ENCODE data around the gene LSAMP. TPM values are rescaled to one million over a fixed set of nuclear protein-coding genes. Genes with fewer than 3 reads are reported as not detected.

LSAMP gene
- total and polyA plus RNA-seq, 2 experiments from 2014 or later, result 2.0 to 2.9 TPM

GRCh38 chr3:116145613-116146012 lies 299.7 kb downstream of the LSAMP start:
- H3K27ac ChIP-seq (ENCODE audit: low read depth), result no peak overlapping the region
- Mint-ChIP-seq H3K27me3 (ENCODE audit: insufficient read depth, low read depth, poor library complexity) (no peaks in the 10 kb centered on the region), H3K4me3 (no peak overlapping the region), H3K36me3 (ENCODE audit: low read depth) (peaks cover 13% of the 10 kb centered on the region), H3K9me3 (peaks cover 13% of the 10 kb centered on the region), H3K27ac (no peak overlapping the region), H3K4me1 (peaks cover 26% of the 10 kb centered on the region)
- H3K9me2 ChIP-seq (ENCODE audit: insufficient read depth), result no peaks in the 10 kb centered on the region
- no peaks in the 10 kb centered on the region for H3F3A ChIP-seq (replicated peaks; ENCODE audit: low read depth)
- peaks cover 24% of the 10 kb centered on the region for H3K4me1 ChIP-seq (ENCODE audit: insufficient read depth)
- no peaks in the 10 kb centered on the region for H3K79me2 ChIP-seq (replicated peaks; ENCODE audit: insufficient read depth)
- no peak overlapping the region for H3K4me3 ChIP-seq
- H3K4me2 ChIP-seq, result no peak overlapping the region
- TF ChIP-seq ZNF114 (CRISPR knock-in tag; IDR thresholded peaks at IDR 0.05) (no peak), REST (IDR thresholded peaks at IDR 0.05; ENCODE audit: unreplicated experiment) (no peak), STAT1 (IDR thresholded peaks at IDR 0.05; ENCODE audit: unreplicated experiment) (no peak), CTCF (conservative IDR thresholded peaks at IDR 0.05; ENCODE audit: low read depth in 2 of 2) (no peak), ZNF331 (CRISPR knock-in tag; IDR thresholded peaks at IDR 0.05; ENCODE audit: low read depth) (no peak), POLR2AphosphoS5 (IDR thresholded peaks at IDR 0.05; ENCODE audit: low read depth) (no peak)
- H3K36me3 ChIP-seq (ENCODE audit: insufficient read depth), result 0 out of 2 replicates have a peak, but pooled peaks cover 5% of the 10 kb centered on the region
- no peaks in the 10 kb centered on the region for H4K20me1 ChIP-seq (replicated peaks; ENCODE audit: insufficient read depth)
- ATAC-seq (no peak), DNase-seq (ENCODE audit: low spot score) (no peak)
- no peak overlapping the region for H2AFZ ChIP-seq
- H3K27me3 ChIP-seq (ENCODE audit: insufficient read depth), result no peaks in the 10 kb centered on the region

- no peak overlapping the region for H3K4me2 ChIP-seq
- Mint-ChIP-seq H3K9me3 (peaks cover 13% of the 10 kb centered on the region), H3K36me3 (ENCODE audit: low read depth) (peaks cover 13% of the 10 kb centered on the region), H3K4me1 (peaks cover 4% of the 10 kb centered on the region; the same call in 1 of the 3 replicates), H3K27me3 (ENCODE audit: insufficient read depth, low read depth, poor library complexity) (no peaks in the 10 kb centered on the region), H3K27ac (no peak overlapping the region), H3K4me3 (no peak overlapping the region)
- H3K9me2 ChIP-seq (ENCODE audit: insufficient read depth), result no peaks in the 10 kb centered on the region
- no peaks in the 10 kb centered on the region for H3K4me1 ChIP-seq (ENCODE audit: insufficient read depth)
- H3K27me3 ChIP-seq (ENCODE audit: insufficient read depth), result no peaks in the 10 kb centered on the region
- H2AFZ ChIP-seq, result no peak overlapping the region
- TF ChIP-seq ETS1 (IDR thresholded peaks at IDR 0.05) (no peak), CTCF (conservative IDR thresholded peaks at IDR 0.05; ENCODE audit: low read depth in 2 of 2) (no peak), REST (IDR thresholded peaks at IDR 0.05; ENCODE audit: unreplicated experiment) (no peak), STAT1 (IDR thresholded peaks at IDR 0.05; ENCODE audit: unreplicated experiment) (no peak)
- H3F3A ChIP-seq (replicated peaks; ENCODE audit: low read depth), result no peaks in the 10 kb centered on the region
- H3K36me3 ChIP-seq (ENCODE audit: insufficient read depth), result 0 out of 2 replicates have a peak, but pooled peaks cover 5% of the 10 kb centered on the region
- no peak for ATAC-seq
- H3K79me2 ChIP-seq (replicated peaks; ENCODE audit: insufficient read depth), result no peaks in the 10 kb centered on the region
- no peak for DNase-seq (ENCODE audit: low spot score)
- H3K4me3 ChIP-seq, result no peak overlapping the region
- no peak overlapping the region for H3K27ac ChIP-seq (ENCODE audit: low read depth)
- H4K20me1 ChIP-seq (replicated peaks; ENCODE audit: insufficient read depth), result no peaks in the 10 kb centered on the region
Measured at GRCh38 chr3:116141724-116142123, 303.6 kb downstream of the LSAMP start.
